ENCODE results near the gene ABHD2. TPM values are rescaled to one million over a fixed set of nuclear protein-coding genes. Genes with fewer than 3 reads are reported as not detected.

The ABHD2 gene
- polyA plus RNA-seq, 1 experiment, result 69.6 TPM

DNA sequence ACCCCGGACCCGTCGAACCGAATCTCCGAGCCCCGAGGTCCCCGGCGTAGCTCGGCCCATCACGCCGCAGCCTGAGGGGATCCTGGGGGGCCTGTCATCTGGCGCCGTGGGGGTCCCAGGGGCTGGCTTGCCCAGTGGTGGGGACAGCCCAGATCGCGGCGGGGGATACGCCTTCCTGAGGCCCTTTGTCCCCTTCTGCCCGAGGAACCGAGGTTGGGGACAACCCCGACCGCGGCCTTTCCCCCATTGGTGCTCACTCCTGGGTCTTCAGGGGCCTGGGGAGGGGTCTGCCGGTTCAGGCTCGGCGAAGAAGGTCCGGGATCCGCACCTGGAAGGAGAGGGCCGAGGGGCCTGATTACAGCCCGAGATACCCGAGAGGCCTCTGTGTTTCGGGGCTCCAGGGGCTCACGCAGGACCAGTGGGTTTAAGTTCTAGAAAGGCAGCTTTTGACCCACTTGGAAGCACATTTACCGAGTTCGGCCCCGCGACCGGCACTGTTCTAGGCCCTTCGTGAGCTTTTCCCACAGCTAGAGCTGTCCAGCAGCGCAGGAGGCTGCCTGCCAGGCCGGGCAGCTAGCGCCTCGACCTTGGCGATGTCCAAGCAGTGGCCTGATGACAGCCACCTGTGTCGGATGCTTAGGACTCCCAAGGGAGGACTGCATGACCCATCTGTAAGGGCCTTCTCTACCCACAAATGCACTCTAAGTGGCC lies 504 bp downstream of the ABHD2 start:
- peak overlapping the region; percentile 85 for H3K4me3 ChIP-seq (ENCODE audit: low read depth, low read length)
- POLR2A ChIA-PET, result interaction anchor here (0.6 kb wide), 3 partner anchors 20 to 168 kb away, joined by 3 to 9 read pairs (median 9); no protein-coding TSS in a partner anchor
- no peaks in the 10 kb centered on the region for H3K36me3 ChIP-seq (ENCODE audit: control insufficient read depth, insufficient read depth, low read length)
- H3K27me3 ChIP-seq (ENCODE audit: control insufficient read depth, insufficient read depth, low read length), result no peaks in the 10 kb centered on the region
- CTCF ChIA-PET, result interaction anchor here (0.6 to 3.6 kb wide), 11 partner anchors 10 to 118 kb away, joined by 3 to 16 read pairs (median 3); no protein-coding TSS in a partner anchor
- DNase-seq (ENCODE audit: low read depth), result no peak
- TF ChIP-seq, protein P1, sequence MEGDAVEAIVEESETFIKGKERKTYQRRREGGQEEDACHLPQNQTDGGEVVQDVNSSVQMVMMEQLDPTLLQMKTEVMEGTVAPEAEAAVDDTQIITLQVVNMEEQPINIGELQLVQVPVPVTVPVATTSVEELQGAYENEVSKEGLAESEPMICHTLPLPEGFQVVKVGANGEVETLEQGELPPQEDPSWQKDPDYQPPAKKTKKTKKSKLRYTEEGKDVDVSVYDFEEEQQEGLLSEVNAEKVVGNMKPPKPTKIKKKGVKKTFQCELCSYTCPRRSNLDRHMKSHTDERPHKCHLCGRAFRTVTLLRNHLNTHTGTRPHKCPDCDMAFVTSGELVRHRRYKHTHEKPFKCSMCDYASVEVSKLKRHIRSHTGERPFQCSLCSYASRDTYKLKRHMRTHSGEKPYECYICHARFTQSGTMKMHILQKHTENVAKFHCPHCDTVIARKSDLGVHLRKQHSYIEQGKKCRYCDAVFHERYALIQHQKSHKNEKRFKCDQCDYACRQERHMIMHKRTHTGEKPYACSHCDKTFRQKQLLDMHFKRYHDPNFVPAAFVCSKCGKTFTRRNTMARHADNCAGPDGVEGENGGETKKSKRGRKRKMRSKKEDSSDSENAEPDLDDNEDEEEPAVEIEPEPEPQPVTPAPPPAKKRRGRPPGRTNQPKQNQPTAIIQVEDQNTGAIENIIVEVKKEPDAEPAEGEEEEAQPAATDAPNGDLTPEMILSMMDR (IDR thresholded peaks at IDR 0.05; ENCODE audit: insufficient read depth, low read depth, low read length), result no peak

DNA sequence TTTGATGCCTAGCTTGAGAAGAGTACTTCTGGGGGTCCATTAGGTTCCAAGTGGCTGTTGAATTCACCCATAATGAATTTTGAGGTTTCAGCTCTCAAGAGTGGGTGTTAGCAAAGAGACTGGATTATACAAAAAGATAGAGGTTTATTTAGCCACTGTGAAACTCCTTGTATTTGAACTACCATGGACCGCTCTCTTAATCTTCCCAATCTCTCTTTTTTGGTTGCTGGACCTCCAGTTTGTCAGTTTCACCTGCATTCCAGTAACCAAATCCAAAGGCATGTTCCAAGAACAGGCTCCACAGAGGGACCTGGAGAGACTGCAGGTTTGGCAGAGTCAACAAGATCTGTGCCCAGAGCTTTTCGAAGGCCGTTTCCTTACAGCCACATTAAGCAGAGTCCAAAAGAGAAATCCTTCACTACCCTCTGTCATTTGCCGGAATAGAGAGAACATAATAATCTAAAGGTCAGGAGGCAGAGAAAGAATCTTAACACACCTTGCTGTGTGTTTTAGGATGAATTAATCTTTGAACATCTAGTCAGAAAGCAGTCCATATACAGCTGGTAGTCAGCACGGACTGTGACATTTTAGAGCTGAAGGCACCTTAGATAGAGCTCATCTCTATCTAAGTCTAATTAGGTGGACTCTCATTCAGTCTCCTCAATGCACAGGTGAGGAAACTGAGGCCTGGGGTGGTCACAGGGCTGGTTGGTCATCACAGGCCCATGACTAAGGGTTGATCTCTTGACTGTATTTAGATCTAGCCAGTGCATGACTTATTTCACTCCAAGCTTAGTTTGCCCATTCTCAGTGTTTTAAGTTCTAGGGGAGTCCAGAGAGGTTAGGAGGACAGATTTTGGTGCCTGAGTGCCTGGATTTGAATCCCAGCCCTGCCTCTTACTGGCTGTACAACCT lies 1.3 kb downstream of the ABHD2 start:
- DNase-seq (ENCODE audit: low read depth), result no peak
- TF ChIP-seq, protein P1 (IDR thresholded peaks at IDR 0.05; ENCODE audit: insufficient read depth, low read depth, low read length), result no peak
- CTCF ChIA-PET, result interaction anchor here (0.6 to 3.6 kb wide), 10 partner anchors 10 to 117 kb away, joined by 3 to 16 read pairs (median 3); no protein-coding TSS in a partner anchor
- Histone ChIP-seq H3K4me3 (ENCODE audit: low read depth, low read length) (peak overlapping the region; percentile 85; the same call in 1 of the 2 replicates), H3K36me3 (ENCODE audit: control insufficient read depth, insufficient read depth, low read length) (no peaks in the 10 kb centered on the region), H3K27me3 (ENCODE audit: control insufficient read depth, insufficient read depth, low read length) (no peaks in the 10 kb centered on the region)
- POLR2A ChIA-PET, result no interaction called here

DNA sequence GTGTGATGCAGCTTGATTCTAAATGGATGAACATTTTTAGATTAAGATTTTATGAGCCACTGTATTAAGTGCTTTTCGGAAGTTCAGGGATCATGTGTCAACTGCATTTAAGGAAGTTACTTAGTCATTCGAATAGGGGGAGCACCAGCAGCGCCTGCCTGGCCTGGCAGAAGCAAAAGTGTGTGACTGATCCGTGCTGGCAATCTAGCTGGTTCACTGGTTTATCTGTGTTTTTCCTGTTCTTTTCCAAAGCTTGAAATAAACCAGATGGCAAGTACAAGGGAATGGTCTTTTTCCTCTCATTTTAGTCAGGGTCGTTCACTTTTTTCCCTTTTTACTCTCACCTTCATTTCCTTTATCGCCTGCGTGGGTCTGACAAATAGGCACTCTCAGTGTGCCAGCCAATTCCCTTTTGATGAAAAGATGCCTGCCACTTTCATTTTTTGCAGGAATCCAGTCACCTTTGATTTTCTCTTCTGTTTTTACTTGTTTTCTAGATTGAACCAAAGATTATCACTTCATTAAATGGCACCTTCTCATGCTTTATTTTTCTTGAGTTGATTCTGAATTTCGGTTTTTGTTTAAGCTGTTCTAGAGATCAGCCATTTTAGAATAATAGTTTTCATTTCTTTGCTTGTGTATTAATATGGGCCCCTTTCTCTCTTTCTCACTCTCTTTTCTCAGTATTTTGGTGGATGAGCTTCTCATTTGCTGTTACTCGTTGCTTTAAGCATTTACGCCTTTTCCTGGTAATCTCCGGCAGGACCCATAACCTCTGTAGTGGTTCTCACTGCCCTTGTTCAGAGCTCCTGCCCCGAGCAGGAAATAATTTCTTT lies 2.8 kb downstream of the ABHD2 start:
- H3K27me3 ChIP-seq (ENCODE audit: control insufficient read depth, insufficient read depth, low read length), result no peaks in the 10 kb centered on the region
- H3K36me3 ChIP-seq (ENCODE audit: control insufficient read depth, insufficient read depth, low read length), result no peaks in the 10 kb centered on the region
- DNase-seq (ENCODE audit: low read depth), result peak; percentile 39
- no peak overlapping the region for H3K4me3 ChIP-seq (ENCODE audit: low read depth, low read length)
- CTCF ChIA-PET, result interaction anchor here (0.8 to 2.8 kb wide), 8 partner anchors 11 to 186 kb away, joined by 3 to 12 read pairs (median 3); no protein-coding TSS in a partner anchor
- TF ChIP-seq, protein P1 (IDR thresholded peaks at IDR 0.05; ENCODE audit: insufficient read depth, low read depth, low read length), result peak; percentile 21; the same call in 1 of the 2 replicates
- POLR2A ChIA-PET, result interaction anchor here (1.1 kb wide), 1 partner anchor 11 kb away, joined by 3 read pairs; no protein-coding TSS in a partner anchor

DNA sequence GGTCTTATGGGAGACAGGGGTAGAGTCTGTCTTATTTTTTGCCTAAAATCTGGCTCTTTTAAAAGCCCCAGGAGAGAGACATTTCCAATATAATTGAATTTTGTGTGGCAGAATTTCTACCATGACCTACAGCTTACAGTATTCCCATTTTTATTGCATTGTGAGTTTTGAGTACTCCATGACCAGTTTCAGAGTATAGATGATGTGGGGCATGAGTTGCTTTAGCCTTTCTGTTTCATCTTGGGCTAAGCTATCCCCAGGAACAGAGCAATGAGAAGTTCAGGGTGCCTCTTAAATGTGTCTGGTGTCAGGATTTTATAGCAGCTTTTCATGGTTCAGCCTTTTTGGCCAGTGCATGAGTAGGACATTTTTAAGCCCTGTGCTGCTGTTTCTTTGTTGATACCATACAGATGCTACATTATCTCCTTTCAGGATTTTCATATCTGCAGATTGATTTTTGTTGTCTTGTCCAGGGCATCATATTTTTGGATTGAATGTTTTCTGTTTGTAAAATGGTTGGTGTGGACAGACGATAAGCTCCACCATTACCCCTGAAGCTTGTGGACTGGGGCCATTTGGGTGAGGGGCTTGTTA lies 3.5 kb downstream of the ABHD2 start:
- CTCF ChIA-PET, result interaction anchor here (0.7 to 2.8 kb wide), 5 partner anchors 10 to 187 kb away, joined by 3 to 12 read pairs (median 3); no protein-coding TSS in a partner anchor
- no peaks in the 10 kb centered on the region for H3K27me3 ChIP-seq (ENCODE audit: control insufficient read depth, insufficient read depth, low read length)
- TF ChIP-seq, protein P1 (IDR thresholded peaks at IDR 0.05; ENCODE audit: insufficient read depth, low read depth, low read length), result no peak
- H3K4me3 ChIP-seq (ENCODE audit: low read depth, low read length), result no peak overlapping the region
- DNase-seq (ENCODE audit: low read depth), result no peak
- H3K36me3 ChIP-seq (ENCODE audit: control insufficient read depth, insufficient read depth, low read length), result no peaks in the 10 kb centered on the region
- POLR2A ChIA-PET, result interaction anchor here (0.5 to 1.1 kb wide), 2 partner anchors 10 to 38 kb away, joined by 3 to 4 read pairs; no protein-coding TSS in a partner anchor
